ENCODE data around the gene RPAP3.
A peak's percentile ranks its signal among the peaks of the same experiment; 100 is the strongest.

Gene RPAP3

GRCh38 chr12:47747126-47747525 is 41.3 kb upstream of the RPAP3 start:
- no peak overlapping the region for H3K4me3 ChIP-seq (ENCODE audit: low read length)
- no peak for DNase-seq (ENCODE audit: low read depth)

GRCh38 chr12:47746523-47746922 is 40.7 kb upstream of the RPAP3 start:
- DNase-seq (ENCODE audit: low read depth) = no peak
- H3K4me3 ChIP-seq (ENCODE audit: low read length) = no peak overlapping the region
- TF ChIP-seq, protein P1, sequence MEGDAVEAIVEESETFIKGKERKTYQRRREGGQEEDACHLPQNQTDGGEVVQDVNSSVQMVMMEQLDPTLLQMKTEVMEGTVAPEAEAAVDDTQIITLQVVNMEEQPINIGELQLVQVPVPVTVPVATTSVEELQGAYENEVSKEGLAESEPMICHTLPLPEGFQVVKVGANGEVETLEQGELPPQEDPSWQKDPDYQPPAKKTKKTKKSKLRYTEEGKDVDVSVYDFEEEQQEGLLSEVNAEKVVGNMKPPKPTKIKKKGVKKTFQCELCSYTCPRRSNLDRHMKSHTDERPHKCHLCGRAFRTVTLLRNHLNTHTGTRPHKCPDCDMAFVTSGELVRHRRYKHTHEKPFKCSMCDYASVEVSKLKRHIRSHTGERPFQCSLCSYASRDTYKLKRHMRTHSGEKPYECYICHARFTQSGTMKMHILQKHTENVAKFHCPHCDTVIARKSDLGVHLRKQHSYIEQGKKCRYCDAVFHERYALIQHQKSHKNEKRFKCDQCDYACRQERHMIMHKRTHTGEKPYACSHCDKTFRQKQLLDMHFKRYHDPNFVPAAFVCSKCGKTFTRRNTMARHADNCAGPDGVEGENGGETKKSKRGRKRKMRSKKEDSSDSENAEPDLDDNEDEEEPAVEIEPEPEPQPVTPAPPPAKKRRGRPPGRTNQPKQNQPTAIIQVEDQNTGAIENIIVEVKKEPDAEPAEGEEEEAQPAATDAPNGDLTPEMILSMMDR (conservative IDR thresholded peaks at IDR 0.05; ENCODE audit: low read depth, low read length) = no peak

More at GRCh38 chr12:47747126-47747525, 41.3 kb upstream of the RPAP3 start:
- TF ChIP-seq, protein P1 (conservative IDR thresholded peaks at IDR 0.05; ENCODE audit: low read depth, low read length) = no peak

DNA sequence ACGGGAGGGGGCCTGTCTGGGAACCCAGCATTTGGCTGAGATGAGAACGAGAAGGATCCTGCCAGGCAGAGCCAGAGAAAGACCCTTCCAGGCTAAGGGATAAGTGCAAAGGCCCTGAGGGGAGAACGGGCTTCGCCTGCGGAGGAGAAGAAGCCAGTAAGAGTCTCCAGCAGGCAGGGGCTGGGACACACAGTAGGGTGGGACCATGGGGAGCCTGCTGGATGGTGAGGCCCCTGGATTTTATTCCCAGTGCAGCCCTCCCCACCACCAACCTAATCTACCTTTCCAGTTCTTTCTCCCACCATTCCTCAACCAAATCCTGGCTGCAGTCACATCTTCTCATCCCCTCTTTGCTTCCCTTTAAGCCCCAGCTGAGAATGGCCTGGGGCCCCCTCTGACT is 40.2 kb upstream of the RPAP3 start:
- no peak overlapping the region for H3K4me3 ChIP-seq (ENCODE audit: low read length)
- TF ChIP-seq, protein P1 (conservative IDR thresholded peaks at IDR 0.05; ENCODE audit: low read depth, low read length) = no peak
- DNase-seq (ENCODE audit: low read depth) = no peak

DNA sequence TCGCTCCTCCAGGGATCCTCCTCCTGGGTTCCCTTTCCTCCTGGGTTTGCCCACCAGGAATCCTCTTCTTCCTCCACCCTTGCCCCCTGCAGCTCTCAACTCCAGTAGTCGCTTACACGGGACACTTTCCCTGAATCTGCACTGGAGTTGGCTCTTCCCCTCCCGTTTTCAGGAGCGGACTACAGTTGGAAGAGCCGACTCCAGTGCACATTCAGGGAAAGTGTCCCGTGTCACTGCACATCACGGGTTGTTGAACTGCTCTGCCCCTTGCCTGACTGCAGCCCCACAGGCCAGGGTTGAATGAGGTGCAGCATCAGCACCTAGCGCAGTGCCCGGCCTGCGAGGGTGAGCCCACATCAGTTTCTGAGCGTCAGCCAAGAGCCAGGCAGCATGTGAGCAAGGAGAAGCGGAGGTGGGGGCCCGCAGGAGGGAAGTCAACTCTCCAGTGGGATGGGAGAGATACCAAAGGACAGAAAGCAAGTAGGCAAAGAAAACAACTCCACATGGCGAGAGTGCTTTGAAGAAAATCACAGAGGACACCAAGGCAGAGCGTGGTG is 39.7 kb upstream of the RPAP3 start:
- TF ChIP-seq, protein P1 (conservative IDR thresholded peaks at IDR 0.05; ENCODE audit: low read depth, low read length) = no peak
- no peak for DNase-seq (ENCODE audit: low read depth)
- no peak overlapping the region for H3K4me3 ChIP-seq (ENCODE audit: low read length)

GRCh38 chr12:47744778-47745436 is 39.1 kb upstream of the RPAP3 start:
- no peak overlapping the region for H3K4me3 ChIP-seq (ENCODE audit: low read length)
- TF ChIP-seq, protein P1 (conservative IDR thresholded peaks at IDR 0.05; ENCODE audit: low read depth, low read length) = no peak
- no peak for DNase-seq (ENCODE audit: low read depth)

GRCh38 chr12:47744005-47744651 is 38.3 kb upstream of the RPAP3 start:
- TF ChIP-seq, protein P1 (conservative IDR thresholded peaks at IDR 0.05; ENCODE audit: low read depth, low read length) = peak; percentile 62
- no peak for DNase-seq (ENCODE audit: low read depth)
- no peak overlapping the region for H3K4me3 ChIP-seq (ENCODE audit: low read length)
